Aorta (tissue), 4 donors: ENCODE results near the gene EFCAB10. TPM values are rescaled to one million over a fixed set of nuclear protein-coding genes. Genes with fewer than 3 reads are reported as not detected.

Experiments used
- polyA plus RNA-seq, 2 donors: library from polyadenylated mRNA; stranded (reverse); fragments of 200-250 nt; gene quantifications; one replicate each; pipeline ENCODE4 v1.2.3, GENCODE V29; 2013
- total RNA-seq, 2 donors: library from RNA; stranded (reverse); fragmentation: NEBNext Ultra II Directional; extraction: Animal tissue kit (Norgen Biotek cat#: 25700); gene quantifications; one replicate each; pipeline ENCODE4 v1.2.1, GENCODE V29; 2021
- donor health status: healthy with polysubstance abuse.
- donor health status: Bipolar disorder and iron deficiency.
- donor health status: DM: no; HTN: no; CAD: no.
- donor health status: DM: yes; HTN: yes; CAD: no.

EFCAB10 gene
- total and polyA plus RNA-seq, 4 donors: not detected

Other genes starting within 250 kb of the EFCAB10 start
- 10 to 100 TPM; 41.2 to 49.7 TPM for gene SRPK2, start 192.6 kb downstream of the EFCAB10 start, total RNA-seq
- gene SRPK2, start 192.6 kb downstream of the EFCAB10 start, polyA plus RNA-seq: 10 to 100 TPM; 11.5 to 16.2 TPM
- gene PUS7, start 59.2 kb downstream of the EFCAB10 start, total RNA-seq: 10 to 100 TPM; 11.1 to 11.6 TPM
- 1 to 10 TPM in 1 of 2 donors, under 1 TPM in 1; 0.38 to 2.8 TPM for gene PUS7, start 59.2 kb downstream of the EFCAB10 start, polyA plus RNA-seq
- 10 to 100 TPM; 16.6 to 17.7 TPM for gene RINT1, start 49.3 kb downstream of the EFCAB10 start, total RNA-seq
- 10 to 100 TPM in 1 of 2 donors, 1 to 10 TPM in 1; 5.5 to 14.0 TPM for gene RINT1, start 49.3 kb downstream of the EFCAB10 start, polyA plus RNA-seq